ENCODE results near the gene PPP1R26.

DNA sequence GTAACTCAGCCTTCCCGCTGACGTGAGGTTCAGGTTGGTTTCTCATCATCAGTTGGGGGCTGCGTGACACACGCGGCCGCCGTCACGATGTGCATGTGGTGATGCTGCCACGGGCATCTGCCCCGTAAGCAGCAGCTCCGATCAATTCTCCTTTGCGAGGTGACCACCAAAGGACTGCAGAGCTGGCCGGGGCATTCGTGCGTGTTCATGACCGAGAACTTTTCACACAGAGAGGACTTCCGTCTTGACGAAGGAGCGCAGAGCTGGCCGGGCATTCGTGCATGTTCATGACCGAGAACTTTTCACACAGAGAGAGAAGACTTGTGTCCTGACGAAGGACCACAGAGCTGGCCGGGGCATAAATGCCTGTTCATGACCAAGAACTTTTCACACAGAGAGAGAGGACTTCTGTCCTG, 37.8 kb downstream of the PPP1R26 start:
- TF ChIP-seq CTCF (IDR thresholded peaks at IDR 0.05; ENCODE audit: insufficient read depth, low read length, poor library complexity, severe bottlenecking) (no peak), EZH2phosphoT487 (conservative IDR thresholded peaks at IDR 0.05; ENCODE audit: low read length) (no peak)
